HG02970 (cell line): ENCODE measurements around the gene ATP10B.
"Not testable (repeated sequence)": the region's sequence is repeated elsewhere in the genome, so short reads cannot be mapped to it uniquely, and the experiment has no call there.

Experiments used
- ATAC-seq: cut with Tn5 transposase; IDR thresholded peaks from one replicate; pipeline ENCODE4 v1.9.1; 2021; ENCODE audit warnings: mild to moderate bottlenecking, moderate library complexity, moderate number of reproducible peaks; ENCODE audit not compliant: unreplicated experiment, low FRiP score

The ATP10B gene

DNA sequence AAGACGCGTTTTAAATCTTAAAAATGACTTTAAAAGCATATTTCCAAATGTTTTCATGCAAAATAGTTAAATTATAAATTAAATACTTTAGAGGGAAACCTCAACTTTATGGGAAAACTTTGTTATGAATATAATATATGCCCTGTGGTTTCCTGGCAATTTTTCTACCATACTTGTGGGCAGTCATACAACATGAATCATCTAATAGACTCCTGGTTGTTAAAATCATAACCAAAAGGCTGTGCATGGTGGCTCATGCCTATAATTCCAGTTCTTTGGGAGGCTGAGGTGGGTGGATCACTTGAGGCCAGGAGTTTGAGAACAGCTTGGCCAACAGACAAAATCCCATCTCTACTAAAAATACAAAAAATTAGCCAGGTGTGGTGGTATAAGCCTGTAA is 18.2 kb downstream of the ATP10B start:
- no peak for ATAC-seq

DNA sequence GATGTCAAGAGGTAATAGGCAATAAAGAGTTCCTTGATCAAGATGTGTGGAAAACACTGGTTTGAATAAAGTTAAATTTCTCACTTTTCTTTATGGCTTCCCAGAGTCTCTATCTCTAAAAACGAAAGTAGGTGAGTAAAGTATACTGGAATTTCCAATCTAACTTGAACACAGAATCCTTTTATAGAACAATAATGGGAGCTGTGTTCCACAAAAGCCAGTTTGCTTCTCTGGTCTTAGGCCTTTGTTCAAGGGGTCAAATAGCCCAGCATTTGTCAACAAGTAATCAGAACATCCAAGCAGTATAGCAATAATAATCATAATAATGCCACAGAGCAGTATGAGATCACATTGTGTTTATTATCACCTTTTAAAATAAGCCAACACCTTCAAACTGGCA is 20.2 kb downstream of the ATP10B start:
- ATAC-seq: no peak

DNA sequence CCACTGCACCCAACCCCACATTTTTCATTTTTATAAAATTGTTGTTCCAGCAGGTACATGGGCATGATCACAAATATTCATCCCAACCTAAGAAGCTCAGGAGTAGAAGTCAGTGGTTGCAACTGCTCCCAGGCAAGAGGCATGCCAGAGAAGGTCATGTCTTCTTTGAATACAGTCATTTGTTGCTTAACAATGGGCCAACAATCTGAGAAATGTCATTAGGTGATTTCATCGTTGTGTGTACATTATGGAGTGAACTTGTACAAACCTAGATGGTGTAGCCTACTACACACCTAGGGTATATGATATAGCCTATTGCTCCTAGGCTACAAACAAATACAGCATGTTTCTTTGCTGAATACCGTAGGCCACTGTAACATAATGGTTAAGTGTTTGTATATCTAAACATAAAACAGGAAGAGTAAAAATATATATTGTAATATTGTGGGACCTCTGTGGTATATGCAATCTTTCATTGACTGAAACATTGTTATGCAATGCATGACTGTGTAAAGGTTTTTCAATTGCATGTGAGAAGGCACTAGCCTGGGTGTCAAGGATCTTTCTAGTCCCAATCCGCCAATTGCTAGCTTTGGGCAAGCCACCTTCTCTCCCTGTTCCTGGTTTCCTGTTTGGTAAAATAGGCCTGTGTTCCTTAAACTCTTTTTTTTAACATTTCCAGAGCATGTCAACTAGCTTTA is 27.6 kb downstream of the ATP10B start:
- ATAC-seq: no peak

DNA sequence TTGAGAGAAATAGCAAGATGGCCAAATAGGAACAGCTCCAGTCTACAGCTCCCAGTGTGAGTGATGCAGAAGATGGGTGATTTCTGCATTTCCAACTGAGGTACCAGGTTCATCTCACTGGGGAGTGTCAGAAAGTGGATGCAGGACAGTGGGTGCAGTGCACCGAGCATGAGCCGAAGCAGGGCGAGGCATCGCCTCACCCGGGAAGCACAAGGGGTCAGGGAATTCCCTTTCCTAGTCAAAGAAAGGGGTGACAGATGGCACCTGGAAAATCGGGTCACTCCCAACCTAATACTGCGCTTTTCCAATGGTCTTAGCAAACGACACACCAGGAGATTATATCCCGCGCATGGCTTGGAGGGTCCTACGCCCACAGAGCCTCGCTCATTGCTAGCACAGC is 39.0 kb downstream of the ATP10B start:
- not testable (repeated sequence) for ATAC-seq

DNA sequence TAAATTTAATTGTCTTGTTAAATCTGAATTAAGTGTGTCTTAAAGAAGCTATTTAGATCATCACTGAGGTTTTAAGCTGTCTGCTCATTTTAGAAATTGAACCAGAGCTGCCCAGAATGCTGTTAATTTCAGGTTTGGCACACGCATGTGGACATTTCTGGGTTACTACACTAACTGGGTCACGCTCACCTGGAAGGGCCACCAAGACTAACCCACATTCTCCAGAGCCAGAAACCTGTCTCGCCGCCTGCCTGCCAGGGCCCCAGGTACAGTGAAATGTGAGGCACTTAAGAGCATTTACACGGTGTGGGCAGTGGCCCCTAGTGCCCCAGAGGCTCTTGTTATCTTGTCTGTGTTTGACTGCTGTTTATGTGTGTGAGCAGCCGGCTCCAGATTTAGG is 46.6 kb downstream of the ATP10B start:
- ATAC-seq: no peak

DNA sequence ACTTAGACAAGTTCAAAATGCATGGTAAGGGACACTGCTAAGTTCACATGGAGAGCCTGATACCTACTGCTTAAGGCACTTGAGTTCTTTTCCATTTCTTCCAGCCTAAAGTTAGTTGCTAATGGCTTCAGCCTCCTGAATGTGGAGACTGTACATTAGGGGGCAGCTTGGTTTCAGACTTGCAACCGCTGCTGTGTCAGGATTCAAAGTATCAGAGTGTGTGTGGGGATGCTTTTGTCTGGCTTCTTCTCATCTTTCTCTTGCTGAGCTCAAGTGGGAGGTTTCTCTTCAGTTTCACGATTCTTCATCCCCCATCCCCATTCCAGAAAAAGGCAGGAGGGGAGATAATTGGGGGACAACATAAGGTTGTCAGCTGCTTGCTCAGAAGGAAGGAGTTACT is 49.4 kb downstream of the ATP10B start:
- no peak for ATAC-seq

DNA sequence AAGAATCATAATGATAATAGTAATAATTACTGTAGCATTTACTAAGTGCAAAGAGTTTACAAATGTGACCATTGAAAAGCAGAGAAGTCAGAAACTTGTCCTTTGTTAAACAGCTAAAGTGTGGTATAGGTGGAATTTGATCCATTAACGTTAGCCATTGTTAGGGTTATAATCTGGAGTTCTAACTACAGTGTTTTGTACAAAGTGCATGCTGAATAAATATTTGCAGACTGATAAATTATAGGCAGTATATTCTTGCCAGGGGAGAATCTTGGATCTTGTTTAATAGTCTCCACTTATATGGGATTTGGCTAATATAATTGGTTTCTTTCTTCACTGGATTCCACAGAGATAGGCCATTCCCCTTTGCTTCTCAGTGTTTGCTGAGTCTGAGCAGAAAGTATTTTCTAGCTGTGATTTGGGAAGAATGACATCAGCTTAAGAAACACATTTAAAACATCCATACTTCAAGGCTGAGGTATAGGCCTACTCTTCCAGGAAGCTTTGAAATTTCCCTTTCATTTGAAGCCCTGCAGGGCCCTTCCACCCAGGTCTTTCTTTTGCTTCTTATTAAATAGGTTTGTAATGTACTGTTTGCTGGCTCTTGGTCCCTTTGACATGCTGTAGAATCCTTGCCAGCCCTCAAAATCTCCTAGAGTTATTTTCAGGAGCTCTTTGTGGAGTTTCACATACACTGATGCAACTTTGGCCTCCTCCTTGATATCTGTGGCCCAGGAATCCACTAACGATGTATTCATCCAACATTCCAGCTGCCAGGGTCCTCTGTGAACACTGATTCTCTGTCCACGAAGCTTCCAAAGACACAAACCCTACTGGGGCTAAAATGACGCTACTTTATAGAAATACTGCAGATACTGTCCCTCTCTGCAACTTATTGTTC is 51.4 kb downstream of the ATP10B start:
- no peak for ATAC-seq

DNA sequence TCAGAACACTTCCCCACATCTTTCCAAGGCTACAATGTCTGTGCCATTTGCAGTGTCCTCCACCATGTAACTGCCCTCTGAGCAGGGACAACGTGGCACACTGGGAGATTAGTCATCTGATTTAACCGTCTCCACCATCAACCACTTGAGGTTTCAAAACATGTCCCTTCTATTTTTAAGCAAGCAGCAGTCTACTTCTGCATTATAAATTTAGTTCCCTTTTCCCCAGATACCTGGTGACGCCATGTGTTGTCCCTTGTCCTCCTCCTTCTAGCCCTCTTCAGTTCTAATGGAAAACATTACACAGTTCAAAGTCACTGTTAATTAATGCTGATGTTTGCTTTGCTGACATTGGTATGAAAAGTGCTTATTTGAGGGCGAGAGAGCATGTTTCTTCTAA is 52.8 kb downstream of the ATP10B start:
- ATAC-seq: no peak

DNA sequence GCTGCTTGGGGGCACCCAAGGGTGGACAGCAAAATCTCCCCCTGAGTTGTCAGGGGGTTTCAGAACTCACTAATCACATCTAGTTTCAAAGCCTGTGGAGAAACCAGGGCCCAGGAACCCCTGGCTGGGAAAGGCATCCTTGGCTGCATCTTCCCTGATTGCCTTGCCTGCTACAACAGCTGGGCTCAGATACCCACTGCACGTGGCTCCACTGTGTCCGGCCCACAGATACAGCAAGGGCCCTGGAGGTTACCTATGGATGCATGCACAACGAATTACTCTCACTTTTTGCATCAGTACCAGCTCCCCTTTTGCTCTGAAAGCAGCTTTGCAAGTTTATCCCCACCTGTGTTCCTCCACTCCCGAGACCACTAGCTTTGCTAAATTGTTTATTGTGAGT is 55.0 kb downstream of the ATP10B start:
- no peak for ATAC-seq

DNA sequence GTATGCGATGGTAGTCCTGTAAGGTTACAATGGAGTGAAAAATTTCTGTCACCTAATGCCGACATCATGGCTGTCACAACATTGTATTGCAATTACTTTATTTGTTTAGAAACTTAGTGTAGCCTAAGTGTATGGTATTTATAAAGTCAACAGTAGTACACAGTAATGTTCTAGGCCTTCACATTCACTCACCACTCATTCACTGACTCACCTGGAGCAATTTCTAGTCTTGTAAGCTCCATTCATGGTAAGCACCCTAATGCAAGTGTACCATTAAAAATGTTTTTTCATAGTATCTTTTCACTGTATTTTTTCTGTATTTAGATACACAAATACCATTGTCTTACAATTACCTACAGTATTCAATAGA is 58.5 kb downstream of the ATP10B start:
- ATAC-seq: no peak

DNA sequence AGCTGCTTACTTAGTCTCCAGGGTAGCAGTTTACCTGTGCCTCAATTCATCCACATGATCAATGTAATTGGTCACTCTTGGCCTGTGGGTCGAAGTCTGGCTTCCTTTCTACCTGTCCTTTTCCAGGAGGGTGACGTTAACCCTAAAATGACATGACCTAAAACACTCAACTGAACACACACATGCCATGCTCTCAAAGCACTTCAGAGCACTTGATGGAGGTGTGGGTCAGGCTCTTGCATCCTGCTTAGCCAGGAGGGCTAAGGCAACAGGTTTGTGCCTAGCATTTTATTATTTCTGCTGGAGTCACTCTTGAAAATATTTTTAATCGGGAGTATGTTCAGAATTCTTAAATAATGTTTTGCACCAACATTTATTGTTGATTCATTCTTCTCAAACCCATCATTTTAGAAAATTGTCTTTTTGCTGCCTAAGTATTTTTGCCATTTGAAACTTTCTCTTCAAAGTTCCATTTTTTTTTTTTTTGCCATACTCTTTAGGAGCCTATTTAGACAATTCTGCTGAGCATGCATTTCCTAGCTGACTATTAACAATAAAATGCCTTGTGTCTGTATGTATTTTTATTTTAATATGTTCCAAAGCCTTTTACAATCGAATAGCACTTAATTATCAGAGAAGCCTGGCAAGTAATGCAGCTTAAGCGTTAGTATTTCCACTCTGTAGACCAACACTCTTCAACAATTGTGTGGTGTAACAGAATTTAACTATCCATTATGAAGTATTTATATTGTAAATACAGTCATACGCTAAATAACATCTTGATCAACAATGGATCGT is 59.1 kb downstream of the ATP10B start:
- ATAC-seq: no peak

DNA sequence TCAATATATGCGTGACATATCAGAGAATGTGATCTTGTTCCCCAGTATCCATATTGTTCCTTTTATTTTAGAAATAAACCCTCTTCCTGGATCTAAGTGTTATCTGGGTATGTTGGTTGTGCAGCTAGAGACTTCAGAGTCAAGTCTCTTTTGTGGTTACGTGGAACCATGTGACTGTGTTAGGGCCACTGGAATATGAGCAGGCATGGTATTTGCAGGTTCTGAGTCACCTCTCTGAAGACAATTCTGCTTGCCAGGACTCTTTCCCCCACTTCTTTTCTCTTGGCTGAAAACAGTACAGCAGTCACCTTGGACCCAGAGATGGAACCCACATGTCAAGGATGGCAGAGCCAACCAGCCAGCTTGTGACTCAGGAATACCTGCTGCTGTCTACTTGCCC is 59.7 kb downstream of the ATP10B start:
- ATAC-seq: no peak

DNA sequence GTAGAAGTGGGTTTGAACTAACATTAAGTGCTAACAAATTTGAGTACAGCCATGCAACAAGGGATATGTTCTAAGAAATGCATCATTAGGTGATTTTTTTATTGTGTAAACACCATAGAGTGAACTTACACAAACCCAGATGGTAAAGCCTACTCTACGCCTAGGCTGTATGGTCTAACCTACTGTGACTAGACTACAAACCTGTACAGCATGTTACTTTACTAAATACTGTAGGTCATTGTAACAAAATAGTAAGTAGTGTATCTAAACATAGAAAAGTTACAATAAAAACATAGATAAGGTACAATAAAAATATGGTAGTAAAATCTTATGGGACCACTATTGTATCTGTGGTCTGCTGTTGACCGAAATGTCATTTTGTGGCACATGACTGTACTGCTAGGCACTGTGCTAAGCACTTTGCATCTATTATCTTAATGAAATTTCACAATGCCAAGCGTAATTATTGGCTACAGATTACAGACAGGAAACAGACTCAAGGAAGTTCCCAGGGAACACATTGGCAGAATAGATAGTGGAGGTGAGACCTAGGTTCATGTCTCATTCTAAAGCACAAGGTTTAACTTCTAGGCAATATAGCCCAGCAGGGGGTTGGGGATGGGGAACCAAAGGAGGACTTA is 62.7 kb downstream of the ATP10B start:
- no peak for ATAC-seq

DNA sequence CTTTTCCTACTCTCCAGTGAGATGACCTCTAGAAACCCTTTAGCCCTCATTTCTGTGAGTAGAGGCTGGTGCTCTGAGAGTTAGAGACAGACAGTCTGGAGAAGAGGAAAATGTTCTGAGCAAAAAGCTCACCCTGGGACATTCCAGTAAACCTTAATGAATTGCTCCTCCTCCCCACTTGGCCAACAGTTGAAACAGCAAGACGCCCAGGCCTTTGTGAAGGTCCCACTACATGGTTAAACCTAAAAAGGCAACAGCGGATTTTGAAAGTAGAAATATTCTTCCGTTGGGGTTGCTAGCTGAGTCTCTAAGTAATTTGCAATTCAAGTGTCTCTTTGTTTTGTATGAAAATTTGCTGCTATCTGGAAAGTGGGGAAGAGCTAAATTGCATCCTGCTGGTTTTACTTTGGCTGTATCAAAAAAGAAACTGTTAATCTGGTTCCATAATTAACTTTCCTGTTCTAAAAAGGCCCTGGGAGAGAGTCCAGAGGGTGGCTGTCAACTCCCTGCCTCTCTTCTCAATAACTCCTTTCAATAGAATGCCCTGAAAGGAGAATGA is 63.8 kb downstream of the ATP10B start:
- ATAC-seq: no peak

DNA sequence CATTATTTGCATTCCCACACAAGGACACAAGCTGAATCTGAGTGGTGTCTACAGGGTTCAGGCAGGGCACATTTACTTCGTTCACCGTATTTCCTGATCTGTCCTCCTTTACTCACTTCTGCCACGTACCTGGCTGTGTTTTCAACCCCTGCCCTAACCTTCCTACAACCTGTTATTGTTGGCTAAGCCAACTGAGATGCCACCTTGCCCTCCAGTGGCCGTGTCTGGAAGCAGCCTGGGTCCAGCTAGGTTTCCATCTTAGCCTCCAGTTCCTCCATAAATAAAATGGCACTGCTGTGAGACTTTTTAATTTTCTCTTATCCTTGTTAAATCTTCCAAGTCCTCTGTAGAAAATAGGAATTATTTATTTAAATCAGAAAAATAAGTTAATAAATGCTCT is 64.8 kb downstream of the ATP10B start:
- no peak for ATAC-seq

DNA sequence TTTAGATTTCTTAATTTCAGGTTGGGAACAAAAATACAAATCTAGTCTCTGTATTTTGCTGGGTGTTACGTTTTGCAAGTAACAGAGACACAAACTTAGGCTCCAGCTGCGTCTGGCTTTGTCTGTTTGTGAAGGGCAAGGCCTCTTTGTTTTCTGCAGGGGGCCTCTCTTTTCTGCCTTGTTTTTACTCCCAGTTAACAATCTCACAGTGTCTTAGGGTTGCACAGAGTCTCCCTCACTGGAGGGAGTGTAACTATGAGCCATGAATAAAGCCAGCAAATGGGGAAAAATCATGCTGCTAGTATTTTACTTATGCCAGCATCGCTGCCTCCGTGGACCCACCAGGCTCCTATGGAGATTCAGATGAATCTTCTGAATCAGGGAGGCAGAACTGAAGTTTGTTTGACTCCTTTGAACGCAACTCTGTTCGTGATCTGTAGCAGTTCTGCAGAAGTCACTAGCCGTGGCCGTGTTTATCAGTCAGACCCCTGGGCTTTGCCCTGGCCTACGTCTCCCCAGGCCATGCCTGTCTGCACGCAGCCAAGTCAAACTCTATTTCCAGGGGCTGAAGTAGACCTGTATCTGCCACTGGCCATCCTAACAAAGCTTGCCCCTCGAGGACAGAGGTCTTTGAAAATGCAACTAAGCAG is 77.2 kb downstream of the ATP10B start:
- no peak for ATAC-seq

DNA sequence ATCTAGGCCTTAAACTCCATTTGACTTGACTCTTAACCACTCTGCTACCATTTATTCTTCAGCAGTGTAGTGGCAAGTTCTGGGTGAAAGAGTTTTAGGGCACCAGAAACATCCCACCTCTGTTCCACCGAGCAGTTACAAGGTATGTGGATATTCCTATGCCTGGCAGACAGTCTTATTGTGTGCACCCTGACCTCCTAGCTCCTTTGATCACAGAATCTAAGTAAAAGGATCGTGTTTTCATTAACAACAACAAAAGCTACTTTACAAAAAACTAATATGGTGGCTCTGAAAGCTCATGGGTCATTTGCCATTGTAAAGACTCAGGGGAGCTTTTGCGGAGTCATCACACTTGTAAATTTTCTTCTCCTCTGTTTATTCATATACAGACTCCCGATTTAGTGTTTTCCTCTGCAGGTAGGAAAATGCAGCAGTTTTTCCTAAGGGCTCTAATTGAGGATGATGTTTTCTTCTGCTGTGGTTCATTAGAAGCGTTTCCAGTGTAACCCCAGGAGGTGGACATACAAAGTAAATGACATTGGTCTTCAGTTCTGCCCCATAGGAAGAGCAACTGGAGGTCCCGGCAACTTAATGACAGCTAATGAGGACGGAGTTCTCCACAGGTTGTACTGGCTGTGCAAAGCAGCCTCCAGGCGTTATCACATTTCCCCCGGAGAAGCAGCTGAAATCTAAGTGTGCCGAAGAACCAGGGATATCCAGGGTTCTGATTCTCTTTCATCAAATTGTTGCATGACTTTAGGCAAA is 78.2 kb downstream of the ATP10B start:
- ATAC-seq: no peak

DNA sequence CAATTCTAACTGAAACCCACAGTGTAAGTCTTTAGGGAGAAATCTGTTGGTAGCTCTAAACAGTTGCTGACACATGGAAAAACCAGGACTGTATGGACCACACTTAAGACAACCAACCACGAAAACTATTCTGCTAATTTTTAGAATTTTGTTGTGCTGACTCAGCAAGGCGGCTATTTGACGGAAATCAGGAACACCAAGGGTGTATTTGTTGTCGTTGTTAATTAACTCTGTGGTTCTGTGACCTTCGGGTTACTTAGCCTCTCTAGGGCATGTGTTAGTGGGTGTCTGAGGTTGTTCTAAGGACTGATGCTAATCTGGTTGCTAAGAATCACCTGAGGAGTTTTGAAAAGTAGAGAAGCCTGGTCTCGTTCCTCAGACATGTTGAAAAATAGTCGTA is 79.2 kb downstream of the ATP10B start:
- no peak for ATAC-seq

DNA sequence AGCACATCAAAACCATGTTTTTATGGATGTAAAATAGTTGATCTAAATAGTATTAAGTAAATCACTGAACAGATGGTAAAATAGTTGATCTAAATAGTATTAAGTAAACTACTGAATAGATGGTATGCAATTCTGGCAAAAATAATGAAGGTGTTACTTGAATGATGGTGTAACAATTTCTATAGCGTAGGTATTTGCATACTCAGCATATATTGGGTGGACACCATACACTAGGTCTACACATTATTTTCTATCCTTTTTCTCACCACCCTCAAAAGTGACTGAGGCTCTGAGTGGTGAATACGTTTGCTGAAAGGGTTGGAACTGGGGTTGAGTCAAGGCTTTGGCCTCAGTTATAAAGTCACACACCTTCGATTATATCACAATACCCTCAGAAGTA is 81.3 kb downstream of the ATP10B start:
- no peak for ATAC-seq
